Transverse colon (tissue), 4 donors: Measurements from ENCODE around the gene ERP44. TPM values are rescaled to one million over a fixed set of nuclear protein-coding genes. Genes with fewer than 3 reads are reported as not detected.

Source experiments
- DNase-seq: peaks from one replicate; pipeline ENCODE4 v3.0.0-alpha.2; 2019
- H3K27ac ChIP-seq, 4 donors: fragments of 200-600 bp; sonication (generic); 2 replicates each; pipeline ENCODE4 v1.5.1; 2016 to 2018; ENCODE audit warnings: inconsistent platforms in 4 of 4
- H3K27me3 ChIP-seq: fragments of 200-600 bp; sonication (generic); 2 replicates; pipeline ENCODE4 v1.5.1; 2017; ENCODE audit warnings: inconsistent platforms
- H3K36me3 ChIP-seq, 4 donors: fragments of 200-600 bp; sonication (generic); 2 replicates each; pipeline ENCODE4 v1.5.1; 2017 to 2019; ENCODE audit warnings: inconsistent platforms in 4 of 4
- H3K4me1 ChIP-seq, 4 donors: fragments of 200-600 bp; sonication (generic); 2 replicates each; pipeline ENCODE4 v1.5.1; 2017 to 2020; ENCODE audit warnings: inconsistent platforms in 4 of 4
- H3K4me3 ChIP-seq, 4 donors: fragments of 200-600 bp; sonication (generic); 1 replicate in 1 of 4; 2 replicates in 3 of 4; pipeline versions ENCODE4 v1.5.1 to v1.6.1; 2017 to 2019; ENCODE audit warnings: inconsistent platforms in 4 of 4
- H3K9me3 ChIP-seq, 2 donors: fragments of 200-600 bp; sonication (generic); 2 replicates each; pipeline ENCODE4 v1.5.1; 2017 to 2019; ENCODE audit warnings: inconsistent platforms in 2 of 2
- EP300 ChIP-seq: sonication (generic); formaldehyde crosslinking; IDR thresholded peaks from one replicate; pipeline ENCODE4 v1.6.1; 2017; ENCODE audit warnings: antibody characterized with exemption, low read depth
- POLR2A ChIP-seq: fragments of 450-650 bp; IDR thresholded peaks from one replicate; pipeline ENCODE4 v1.6.1; 2016; ENCODE audit warnings: antibody characterized with exemption, mild to moderate bottlenecking, moderate library complexity
- POLR2AphosphoS5 ChIP-seq, 3 donors: sonication (generic); formaldehyde crosslinking; IDR thresholded peaks; one replicate each; pipeline ENCODE4 v1.6.1; 2016; ENCODE audit warnings: antibody characterized with exemption in 3 of 3
- WGBS, 2 donors: methylation state at CpG; one replicate each; pipeline ENCODE4 v1.1.5; 2018; ENCODE audit warnings: low coverage in 1 of 2; 5-methylcytosine and 5-hydroxymethylcytosine counted together
- in situ Hi-C, 4 donors: fragments of 200-750 bp; cut with MboI; loops; one replicate each; pipeline versions ENCODE4 v1.15.0 to v1.15.1; 2017; ENCODE audit warnings: low sequenced_read_pairs in 3 of 4, low pct_ligation_motif_present in 1 of 4, low pct_unique_long_range_greater_than_20kb in 1 of 4
- intact Hi-C: fragments of 100-400 bp; cut with DNase I; formaldehyde crosslinking; loops from one replicate; pipeline ENCODE4 v1.15.1; 2023; ENCODE audit warnings: low total_unique reads
- total RNA-seq, 4 donors: library from RNA; depleted of rRNA; stranded (reverse); fragments of >200 nt; gene quantifications; one replicate each; pipeline ENCODE4 v1.1.0, GENCODE V29; 2016
- TF ChIP-seq, protein P1 (sequence below), 5 experiments: fragments of 200-600 bp in 3 of 5; fragments of 450-650 bp in 2 of 5; sonication (generic) in 3 of 5; IDR thresholded peaks; 1 replicate in 2 of 5; 2 replicates in 3 of 5; pipeline ENCODE4 v1.5.1; 2016 to 2017; ENCODE audit warnings: antibody characterized with exemption in 5 of 5, inconsistent platforms in 3 of 5, mild to moderate bottlenecking in 2 of 5, moderate library complexity in 1 of 5

The ERP44 gene
- total RNA-seq, 4 donors from 2014 or later = 7.8 to 18.7 (median 16.4) TPM

- intact Hi-C loops (no loop called here), in situ Hi-C loops (no loop called here)
- no peaks in the 10 kb centered on the region for H3K36me3 ChIP-seq
- no peaks in the 10 kb centered on the region for H3K27me3 ChIP-seq
- peaks cover 0 to 13% (median 0%) of the 10 kb centered on the region in 4 donors for H3K4me1 ChIP-seq
- no peaks in the 10 kb centered on the region for H3K9me3 ChIP-seq
- no peak for DNase-seq
- no peak overlapping the region for H3K27ac ChIP-seq
- H3K4me3 ChIP-seq = no peak overlapping the region
- TF ChIP-seq POLR2A (no peak), EP300 (no peak), POLR2AphosphoS5 (IDR thresholded peaks at IDR 0.05) (no peak)
- TF ChIP-seq, protein P1, sequence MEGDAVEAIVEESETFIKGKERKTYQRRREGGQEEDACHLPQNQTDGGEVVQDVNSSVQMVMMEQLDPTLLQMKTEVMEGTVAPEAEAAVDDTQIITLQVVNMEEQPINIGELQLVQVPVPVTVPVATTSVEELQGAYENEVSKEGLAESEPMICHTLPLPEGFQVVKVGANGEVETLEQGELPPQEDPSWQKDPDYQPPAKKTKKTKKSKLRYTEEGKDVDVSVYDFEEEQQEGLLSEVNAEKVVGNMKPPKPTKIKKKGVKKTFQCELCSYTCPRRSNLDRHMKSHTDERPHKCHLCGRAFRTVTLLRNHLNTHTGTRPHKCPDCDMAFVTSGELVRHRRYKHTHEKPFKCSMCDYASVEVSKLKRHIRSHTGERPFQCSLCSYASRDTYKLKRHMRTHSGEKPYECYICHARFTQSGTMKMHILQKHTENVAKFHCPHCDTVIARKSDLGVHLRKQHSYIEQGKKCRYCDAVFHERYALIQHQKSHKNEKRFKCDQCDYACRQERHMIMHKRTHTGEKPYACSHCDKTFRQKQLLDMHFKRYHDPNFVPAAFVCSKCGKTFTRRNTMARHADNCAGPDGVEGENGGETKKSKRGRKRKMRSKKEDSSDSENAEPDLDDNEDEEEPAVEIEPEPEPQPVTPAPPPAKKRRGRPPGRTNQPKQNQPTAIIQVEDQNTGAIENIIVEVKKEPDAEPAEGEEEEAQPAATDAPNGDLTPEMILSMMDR (IDR thresholded peaks at IDR 0.05) = no peak
- WGBS, 2 donors = 96 to 100% methylated on average over 5 to 6 of the region's 6 CpGs
Measured at GRCh38 chr9:100074989-100075388, 23.8 kb downstream of the ERP44 start.

DNA sequence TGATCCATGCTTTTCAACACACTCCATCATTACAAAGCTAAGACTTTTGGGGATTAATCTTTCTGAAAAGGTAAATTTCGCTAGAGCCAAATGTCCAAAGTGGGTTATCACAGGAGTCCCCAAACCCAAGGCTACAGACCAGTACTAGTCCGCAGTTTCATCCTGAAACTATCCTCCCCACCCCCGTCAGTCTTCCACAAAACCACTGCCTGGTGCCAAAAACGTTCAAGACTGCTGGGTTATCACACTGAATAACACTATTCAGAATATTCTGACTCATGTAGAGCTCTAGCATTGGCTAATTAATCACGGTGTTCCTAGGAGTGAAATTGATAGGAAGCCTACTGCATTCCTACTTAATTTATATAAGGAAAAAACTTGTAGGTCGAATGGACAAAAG is 24.7 kb downstream of the ERP44 start:
- no peak for DNase-seq
- H3K4me1 ChIP-seq = peaks cover 0 to 13% (median 0%) of the 10 kb centered on the region in 4 donors
- no peaks in the 10 kb centered on the region for H3K9me3 ChIP-seq
- no peak overlapping the region for H3K4me3 ChIP-seq
- H3K36me3 ChIP-seq = no peaks in the 10 kb centered on the region
- no peaks in the 10 kb centered on the region for H3K27me3 ChIP-seq
- H3K27ac ChIP-seq = no peak overlapping the region
- intact Hi-C loops (no loop called here), in situ Hi-C loops (no loop called here)
- 64 to 85% methylated on average over 5 to 6 of the region's 6 CpGs for WGBS, 2 donors
- TF ChIP-seq, protein P1 (IDR thresholded peaks at IDR 0.05) = no peak
- TF ChIP-seq POLR2AphosphoS5 (IDR thresholded peaks at IDR 0.05) = no peak

DNA sequence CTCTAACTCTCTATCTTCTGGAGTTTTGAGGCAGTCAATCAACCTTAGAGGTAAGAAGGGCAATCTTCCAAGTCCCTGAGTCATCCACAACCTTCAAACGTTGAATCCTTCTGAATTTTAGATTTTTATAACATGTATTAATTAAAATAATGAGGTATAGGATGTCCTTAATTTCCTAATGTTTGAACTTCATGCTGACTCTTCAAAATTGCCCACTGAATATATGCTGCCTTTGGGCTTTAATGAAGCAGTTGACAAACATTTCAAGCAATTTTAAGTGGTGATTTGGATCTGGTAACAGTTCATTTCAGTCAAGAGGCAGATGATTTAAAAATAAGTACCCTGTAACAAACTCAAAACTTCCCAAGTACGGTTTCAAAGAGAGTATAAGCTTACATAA is 26.0 kb downstream of the ERP44 start:
- Histone ChIP-seq H3K4me1 (peaks cover 0 to 13% (median 0%) of the 10 kb centered on the region in 4 donors), H3K36me3 (no peaks in the 10 kb centered on the region), H3K27me3 (no peaks in the 10 kb centered on the region), H3K9me3 (no peaks in the 10 kb centered on the region), H3K27ac (no peak overlapping the region), H3K4me3 (no peak overlapping the region)
- intact Hi-C loops (no loop called here), in situ Hi-C loops (no loop called here)
- no peak for TF ChIP-seq EP300
- no peak for TF ChIP-seq POLR2AphosphoS5 (IDR thresholded peaks at IDR 0.05)
- TF ChIP-seq POLR2A = no peak
- TF ChIP-seq, protein P1 (IDR thresholded peaks at IDR 0.05) = no peak
- WGBS, 2 donors = 47 to 53% methylated on average over 1 to 2 of the region's 2 CpGs
- DNase-seq = no peak

DNA sequence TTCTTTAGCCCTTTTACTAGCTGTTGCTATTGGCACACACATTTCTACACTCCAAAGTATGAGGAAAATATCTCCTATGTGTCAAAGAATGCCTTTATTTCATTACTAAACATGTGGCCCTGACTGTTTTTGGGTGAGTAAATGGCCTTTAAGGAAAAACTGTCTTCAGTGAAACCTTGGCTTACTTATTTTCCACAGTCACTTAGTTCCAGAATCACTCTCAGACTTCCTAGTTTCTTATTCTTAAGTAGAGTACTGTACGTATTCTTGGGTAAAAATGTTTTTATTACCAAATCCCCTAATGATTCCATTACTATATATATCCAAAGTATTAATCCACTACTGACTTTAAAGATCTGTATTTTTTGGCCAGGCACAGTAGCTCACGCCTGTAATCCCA is 27.5 kb downstream of the ERP44 start:
- Histone ChIP-seq H3K4me1 (peaks cover 0 to 19% (median 0%) of the 10 kb centered on the region in 4 donors), H3K36me3 (no peaks in the 10 kb centered on the region), H3K27ac (no peak overlapping the region), H3K4me3 (no peak overlapping the region), H3K27me3 (no peaks in the 10 kb centered on the region), H3K9me3 (no peaks in the 10 kb centered on the region)
- TF ChIP-seq POLR2AphosphoS5 (IDR thresholded peaks at IDR 0.05) (no peak), EP300 (no peak)
- 73 to 87% methylated on average over 1 to 2 of the region's 2 CpGs for WGBS, 2 donors
- DNase-seq = no peak
- in situ Hi-C loops = no loop called here
- intact Hi-C loops = no loop called here
